DND-41 (cell line): ENCODE results near the gene VWC2.
"Not testable (repeated sequence)": the region's sequence is repeated elsewhere in the genome, so short reads cannot be mapped to it uniquely, and the experiment has no call there.

Experiments used
- ATAC-seq: fragments of 200-7000 bp; cut with Tn5 transposase; 3 replicates; pipeline ENCODE4 v1.9.1; 2021; ENCODE audit warnings: low read depth; ENCODE audit not compliant: insufficient read depth
- DNase-seq: peaks from one replicate; pipeline ENCODE4 v3.0.0-alpha.2; 2020
- H2AFZ ChIP-seq: 2 replicates; pipeline ENCODE4 v1.6.0; 2012; ENCODE audit warnings: low read depth, low read length
- H3K27ac ChIP-seq: 2 replicates; pipeline ENCODE4 v1.5.1; 2012; ENCODE audit warnings: low read length, inconsistent platforms
- H3K27me3 ChIP-seq: fragments of 200-600 bp; sonication (generic); 2 replicates; pipeline ENCODE4 v1.6.0; 2012; ENCODE audit warnings: low read length, mild to moderate bottlenecking, inconsistent platforms; ENCODE audit not compliant: insufficient read depth, poor library complexity
- H3K36me3 ChIP-seq: 2 replicates; pipeline ENCODE4 v1.5.1; 2012; ENCODE audit warnings: low read length, inconsistent platforms; ENCODE audit not compliant: insufficient read depth
- H3K4me1 ChIP-seq: 2 replicates; pipeline ENCODE4 v1.5.1; 2012; ENCODE audit warnings: mild to moderate bottlenecking, low read length; ENCODE audit not compliant: insufficient read depth
- H3K4me2 ChIP-seq: 2 replicates; pipeline ENCODE4 v1.6.0; 2012; ENCODE audit warnings: mild to moderate bottlenecking, moderate library complexity, low read length, inconsistent platforms; ENCODE audit not compliant: insufficient read depth
- H3K4me3 ChIP-seq, 2 experiments: fragments of 200-600 bp in 1 of 2; shearing (Covaris generic) in 1 of 2; 2 replicates each; pipeline ENCODE4 v1.5.1; 2012 to 2016; ENCODE audit warnings: inconsistent platforms in 2 of 2, low read length in 2 of 2, mild to moderate bottlenecking in 2 of 2, low read depth in 1 of 2, moderate library complexity in 1 of 2
- H3K79me2 ChIP-seq: 2 replicates; pipeline ENCODE4 v1.6.0; 2012; ENCODE audit warnings: low read length, inconsistent platforms; ENCODE audit not compliant: insufficient read depth
- H3K9ac ChIP-seq: 2 replicates; pipeline ENCODE4 v1.6.0; 2012; ENCODE audit warnings: low read depth, mild to moderate bottlenecking, inconsistent platforms, low read length, moderate library complexity
- H3K9me3 ChIP-seq: 2 replicates; pipeline ENCODE4 v1.5.1; 2012; ENCODE audit warnings: low read length, moderate library complexity, mild to moderate bottlenecking, inconsistent platforms; ENCODE audit not compliant: insufficient read depth, severe bottlenecking
- H4K20me1 ChIP-seq: 2 replicates; pipeline ENCODE4 v1.6.0; 2012; ENCODE audit warnings: low read length; ENCODE audit not compliant: insufficient read depth
- EZH2 ChIP-seq: IDR thresholded peaks from 3 replicates; pipeline ENCODE4 v1.6.1; 2012; ENCODE audit warnings: borderline replicate concordance, low read depth, mild to moderate bottlenecking, moderate library complexity, low read length, inconsistent platforms; ENCODE audit not compliant: severe bottlenecking
- TF ChIP-seq, protein P1 (sequence below): IDR thresholded peaks from 2 replicates; pipeline ENCODE4 v1.5.1; 2012; ENCODE audit warnings: borderline replicate concordance, low read length, moderate library complexity, mild to moderate bottlenecking; ENCODE audit not compliant: poor library complexity, severe bottlenecking; ENCODE audit errors: extremely low read depth

Gene VWC2

DNA sequence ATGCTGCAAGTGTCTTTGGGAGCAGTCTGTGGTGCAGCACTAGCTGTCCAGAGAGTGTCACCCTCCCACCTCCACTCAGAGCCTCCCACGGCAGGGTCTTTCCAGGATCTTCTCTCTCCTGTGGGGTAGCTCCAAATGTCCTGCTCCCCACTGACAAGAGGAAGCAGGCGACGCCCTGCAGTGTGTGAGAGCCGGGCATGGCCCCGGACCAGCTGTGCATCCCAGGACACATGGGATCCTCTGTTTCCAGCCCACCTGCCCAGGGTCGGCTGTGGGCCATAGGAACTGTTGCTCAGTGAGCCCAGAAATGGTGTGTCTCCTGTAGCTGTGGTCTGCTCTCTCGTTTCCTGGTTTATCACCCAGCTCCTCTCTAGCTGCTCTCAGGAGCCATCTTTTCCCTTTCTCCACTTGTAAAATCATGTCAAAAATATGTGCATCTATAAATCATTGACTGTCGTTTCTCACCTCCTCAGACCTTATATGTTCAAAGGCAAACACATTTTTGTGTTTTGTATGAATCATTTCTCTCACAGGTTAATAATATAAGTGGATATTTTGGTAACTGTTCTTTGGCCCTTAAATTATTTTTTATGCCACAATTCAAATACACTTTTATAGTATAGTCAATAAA is 74.9 kb downstream of the VWC2 start:
- Histone ChIP-seq H3K36me3 (no peaks in the 10 kb centered on the region), H3K9ac (no peak overlapping the region), H3K27ac (no peak overlapping the region), H4K20me1 (no peaks in the 10 kb centered on the region), H3K4me3 (no peak overlapping the region), H2AFZ (no peak overlapping the region), H3K4me1 (no peaks in the 10 kb centered on the region), H3K27me3 (no peaks in the 10 kb centered on the region), H3K4me2 (no peak overlapping the region), H3K9me3 (no peaks in the 10 kb centered on the region), H3K79me2 (no peaks in the 10 kb centered on the region)
- TF ChIP-seq, protein P1, sequence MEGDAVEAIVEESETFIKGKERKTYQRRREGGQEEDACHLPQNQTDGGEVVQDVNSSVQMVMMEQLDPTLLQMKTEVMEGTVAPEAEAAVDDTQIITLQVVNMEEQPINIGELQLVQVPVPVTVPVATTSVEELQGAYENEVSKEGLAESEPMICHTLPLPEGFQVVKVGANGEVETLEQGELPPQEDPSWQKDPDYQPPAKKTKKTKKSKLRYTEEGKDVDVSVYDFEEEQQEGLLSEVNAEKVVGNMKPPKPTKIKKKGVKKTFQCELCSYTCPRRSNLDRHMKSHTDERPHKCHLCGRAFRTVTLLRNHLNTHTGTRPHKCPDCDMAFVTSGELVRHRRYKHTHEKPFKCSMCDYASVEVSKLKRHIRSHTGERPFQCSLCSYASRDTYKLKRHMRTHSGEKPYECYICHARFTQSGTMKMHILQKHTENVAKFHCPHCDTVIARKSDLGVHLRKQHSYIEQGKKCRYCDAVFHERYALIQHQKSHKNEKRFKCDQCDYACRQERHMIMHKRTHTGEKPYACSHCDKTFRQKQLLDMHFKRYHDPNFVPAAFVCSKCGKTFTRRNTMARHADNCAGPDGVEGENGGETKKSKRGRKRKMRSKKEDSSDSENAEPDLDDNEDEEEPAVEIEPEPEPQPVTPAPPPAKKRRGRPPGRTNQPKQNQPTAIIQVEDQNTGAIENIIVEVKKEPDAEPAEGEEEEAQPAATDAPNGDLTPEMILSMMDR: no peak
- TF ChIP-seq EZH2: no peak
- ATAC-seq (no peak), DNase-seq (no peak)

DNA sequence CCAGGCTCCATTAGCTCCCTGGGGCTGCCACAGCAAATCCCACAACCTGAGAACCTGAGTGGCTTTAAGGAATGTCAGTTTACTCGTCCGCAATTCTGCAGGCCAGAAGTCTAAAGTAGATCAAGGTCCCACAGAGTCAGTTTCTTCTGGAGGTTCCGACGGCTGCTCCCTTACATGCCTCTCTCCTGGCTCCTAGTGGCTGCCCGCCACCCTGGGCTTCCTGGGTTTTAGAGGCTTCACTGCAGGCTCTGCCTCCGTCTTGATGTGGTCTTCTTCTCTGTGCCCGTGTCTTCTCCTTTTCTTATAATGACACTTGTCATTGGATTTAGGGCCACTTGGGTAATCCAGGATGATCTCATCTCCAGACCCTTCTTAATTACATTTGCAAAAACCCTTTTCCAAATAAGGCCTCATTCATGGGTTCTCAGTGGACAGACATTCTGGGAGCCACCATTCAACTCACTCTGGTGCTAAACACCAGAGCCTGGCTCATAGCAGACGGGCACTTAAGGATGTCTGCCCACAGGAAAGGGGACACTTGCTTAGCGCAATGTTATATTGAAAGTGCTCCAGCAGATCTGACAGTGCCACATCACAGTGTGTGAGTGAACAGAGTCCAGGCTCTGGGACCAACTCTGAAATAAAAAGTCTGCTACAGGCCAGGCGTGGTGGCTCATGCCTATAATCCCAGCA is 77.6 kb downstream of the VWC2 start:
- no peaks in the 10 kb centered on the region for H3K79me2 ChIP-seq
- ATAC-seq (no peak), DNase-seq (no peak)
- no peak overlapping the region for H3K4me3 ChIP-seq
- TF ChIP-seq EZH2: no peak
- TF ChIP-seq, protein P1: peak; percentile 10
- no peak overlapping the region for H3K9ac ChIP-seq
- H3K27me3 ChIP-seq: no peaks in the 10 kb centered on the region
- no peaks in the 10 kb centered on the region for H4K20me1 ChIP-seq
- no peaks in the 10 kb centered on the region for H3K36me3 ChIP-seq
- no peaks in the 10 kb centered on the region for H3K9me3 ChIP-seq
- H3K4me1 ChIP-seq: no peaks in the 10 kb centered on the region
- no peak overlapping the region for H3K27ac ChIP-seq
- no peak overlapping the region for H3K4me2 ChIP-seq
- H2AFZ ChIP-seq: no peak overlapping the region

DNA sequence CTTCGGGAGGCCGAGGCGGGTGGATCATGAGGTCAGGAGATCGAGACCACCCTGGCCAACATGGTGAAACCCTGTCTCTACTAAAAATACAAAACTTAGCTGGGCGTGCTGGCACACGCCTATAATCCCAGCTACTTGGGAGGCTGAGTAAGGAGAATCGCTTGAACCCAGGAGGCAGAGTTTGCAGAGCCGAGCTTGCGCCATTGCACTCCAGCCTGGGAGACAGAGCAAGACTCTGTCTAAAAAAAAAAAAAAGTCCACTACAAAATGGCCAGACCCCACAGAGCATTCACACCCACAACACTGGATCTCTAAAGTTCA is 78.1 kb downstream of the VWC2 start:
- H3K4me2 ChIP-seq, DNase-seq, H3K9me3 ChIP-seq, ATAC-seq, H4K20me1 ChIP-seq, H2AFZ ChIP-seq, H3K27ac ChIP-seq, H3K4me3 ChIP-seq, H3K4me1 ChIP-seq, H3K79me2 ChIP-seq, H3K36me3 ChIP-seq, H3K27me3 ChIP-seq, H3K9ac ChIP-seq: not testable (repeated sequence)

DNA sequence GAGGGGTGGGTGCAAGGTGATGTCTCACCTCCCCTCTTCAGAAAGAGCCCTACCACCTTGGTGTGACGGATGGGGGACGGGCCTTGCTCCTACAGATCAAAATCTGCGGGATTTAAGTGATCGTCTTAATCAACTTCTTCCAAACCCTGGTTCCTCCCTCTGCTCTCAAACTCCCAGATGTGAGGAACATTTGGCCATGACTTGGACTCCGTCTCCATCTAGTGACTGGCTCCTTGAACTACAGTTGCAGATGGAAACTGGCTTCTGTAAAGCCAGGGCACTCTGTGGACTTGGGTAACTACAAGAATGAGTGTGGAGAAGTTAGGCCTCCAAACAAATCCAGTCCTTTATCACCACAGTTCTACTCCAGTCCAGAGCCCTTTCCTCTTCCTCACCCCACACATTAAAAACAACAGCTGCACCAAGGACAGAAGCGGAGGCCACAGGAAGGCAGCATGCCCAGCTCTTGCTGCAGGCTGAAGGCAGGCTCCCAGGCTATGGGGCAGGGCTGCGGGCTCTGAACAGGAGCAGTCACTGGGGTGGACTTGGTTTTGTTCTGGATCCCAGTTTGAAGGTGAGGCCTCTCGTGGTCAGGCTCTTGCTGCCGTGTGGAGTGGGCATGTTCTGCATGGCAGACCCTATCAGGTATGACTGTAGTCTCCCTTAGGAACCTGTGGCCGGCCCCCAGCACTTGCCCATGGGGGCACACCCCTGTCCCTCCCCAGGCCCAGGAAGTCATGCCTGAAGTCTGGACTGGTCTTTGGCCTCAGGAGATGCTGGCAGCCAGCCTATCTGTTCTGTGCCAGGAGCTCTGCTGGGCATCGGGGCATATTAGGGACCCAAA is 79.4 kb downstream of the VWC2 start:
- Histone ChIP-seq H3K9me3 (no peaks in the 10 kb centered on the region), H3K27ac (no peak overlapping the region), H3K9ac (no peak overlapping the region), H3K79me2 (no peaks in the 10 kb centered on the region), H3K4me1 (no peaks in the 10 kb centered on the region), H3K4me2 (no peak overlapping the region), H2AFZ (no peak overlapping the region), H3K36me3 (no peaks in the 10 kb centered on the region), H3K27me3 (no peaks in the 10 kb centered on the region), H4K20me1 (no peaks in the 10 kb centered on the region), H3K4me3 (no peak overlapping the region)
- DNase-seq (peak; percentile 33), ATAC-seq (peak; percentile 80)
- no peak for TF ChIP-seq EZH2
- TF ChIP-seq, protein P1: peak; percentile 86
